ENCODE results near the gene MYOF. TPM values are rescaled to one million over a fixed set of nuclear protein-coding genes. Genes with fewer than 3 reads are reported as not detected.
"Not testable (repeated sequence)": the region's sequence is repeated elsewhere in the genome, so short reads cannot be mapped to it uniquely, and the experiment has no call there.

MYOF gene
- total RNA-seq, 1 experiment from 2014 or later: 3.0 TPM

DNA sequence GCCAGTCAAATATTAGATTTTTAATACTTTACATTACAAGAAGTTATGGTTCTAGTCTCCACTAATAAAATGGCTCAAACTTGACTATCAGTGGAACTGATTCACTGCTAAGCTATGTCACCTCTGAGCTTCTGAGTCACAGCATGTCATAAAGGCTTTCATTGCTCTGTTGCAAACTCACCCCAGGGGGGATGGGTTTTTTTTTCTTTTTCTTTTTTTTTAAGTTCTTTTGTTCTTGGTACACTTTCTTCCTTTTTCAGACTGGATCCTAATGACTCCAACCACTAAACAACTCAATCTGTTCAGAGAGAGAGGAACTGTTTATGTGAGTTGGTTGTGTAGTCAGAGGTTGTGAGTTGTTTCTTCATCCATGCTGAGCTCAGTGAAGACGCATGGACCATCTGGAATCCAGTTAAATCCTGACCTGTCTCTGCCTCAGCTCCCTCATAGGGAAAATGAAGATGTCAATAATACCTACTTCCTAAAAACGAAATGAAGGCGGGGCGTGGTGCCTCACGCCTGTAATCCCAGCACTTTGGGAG, 11.0 kb downstream of the MYOF start:
- no peak overlapping the region for H3K4me3 ChIP-seq (ENCODE audit: insufficient read depth, low read depth, low read length)
- no peaks in the 10 kb centered on the region for H3K27me3 ChIP-seq (ENCODE audit: control insufficient read depth, insufficient read depth, low read length)
- H3K36me3 ChIP-seq (replicated peaks; ENCODE audit: control insufficient read depth, insufficient read depth, low read length): no peaks in the 10 kb centered on the region
- no peak for DNase-seq

DNA sequence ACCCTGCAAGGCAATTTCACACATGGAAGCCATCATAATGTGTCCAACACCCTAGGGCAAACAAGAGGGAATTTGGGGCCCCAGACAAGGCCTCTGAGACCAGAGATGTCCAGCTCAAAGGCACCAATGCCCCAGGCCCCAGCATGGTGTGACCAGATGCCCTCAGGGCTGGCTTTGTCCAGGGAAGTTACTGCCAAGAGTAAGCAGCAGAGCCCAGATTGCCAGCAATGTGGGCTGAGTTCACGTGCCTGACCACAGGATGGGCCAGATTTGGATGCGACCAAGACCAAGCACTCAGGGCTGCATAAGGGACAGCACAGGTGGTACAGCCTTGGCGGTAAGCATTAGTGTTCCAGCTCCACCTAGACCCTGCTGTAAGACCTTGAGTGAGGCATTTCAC, 12.7 kb downstream of the MYOF start:
- H3K36me3 ChIP-seq (replicated peaks; ENCODE audit: control insufficient read depth, insufficient read depth, low read length): no peaks in the 10 kb centered on the region
- DNase-seq: no peak
- no peak overlapping the region for H3K4me3 ChIP-seq (ENCODE audit: insufficient read depth, low read depth, low read length)
- H3K27me3 ChIP-seq (ENCODE audit: control insufficient read depth, insufficient read depth, low read length): no peaks in the 10 kb centered on the region

DNA sequence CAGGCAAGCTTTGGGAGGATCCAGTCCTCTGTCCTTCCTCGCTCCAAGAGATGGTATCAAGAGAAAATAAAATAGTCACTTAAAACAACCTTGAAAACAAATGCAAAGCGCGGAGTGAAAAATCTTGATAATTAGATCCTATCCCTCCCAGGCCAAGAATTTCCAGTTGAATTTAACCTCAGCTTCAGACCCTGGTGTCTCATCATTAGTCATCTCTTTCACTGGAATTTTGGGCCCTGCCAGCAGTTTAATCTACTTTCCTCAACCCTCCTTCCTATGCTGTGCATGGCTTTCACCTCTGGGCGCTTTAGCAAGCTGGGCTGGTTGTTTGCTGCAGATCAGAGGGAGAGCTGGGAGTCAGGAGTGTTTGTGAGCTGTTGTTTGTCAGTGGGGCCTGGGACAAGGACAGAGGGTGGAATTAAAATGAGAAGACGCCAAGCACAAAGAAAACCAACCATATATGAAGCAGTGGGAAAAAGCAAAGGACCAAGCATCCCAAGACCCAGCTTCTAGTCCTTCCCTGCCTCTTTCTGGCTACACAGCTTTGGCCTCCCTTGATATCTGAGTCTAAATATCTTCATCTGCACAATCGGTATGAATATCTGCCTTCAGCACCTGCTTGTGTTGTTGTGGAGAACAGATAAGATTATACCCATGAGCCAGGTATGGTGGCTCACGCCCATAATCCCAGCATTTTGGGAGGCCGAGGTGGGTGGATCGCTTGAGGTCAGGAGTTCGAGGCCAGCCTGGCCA, 13.5 kb downstream of the MYOF start:
- DNase-seq: no peak
- Histone ChIP-seq H3K36me3 (replicated peaks; ENCODE audit: control insufficient read depth, insufficient read depth, low read length) (no peaks in the 10 kb centered on the region), H3K4me3 (ENCODE audit: insufficient read depth, low read depth, low read length) (no peak overlapping the region), H3K27me3 (ENCODE audit: control insufficient read depth, insufficient read depth, low read length) (no peaks in the 10 kb centered on the region)

DNA sequence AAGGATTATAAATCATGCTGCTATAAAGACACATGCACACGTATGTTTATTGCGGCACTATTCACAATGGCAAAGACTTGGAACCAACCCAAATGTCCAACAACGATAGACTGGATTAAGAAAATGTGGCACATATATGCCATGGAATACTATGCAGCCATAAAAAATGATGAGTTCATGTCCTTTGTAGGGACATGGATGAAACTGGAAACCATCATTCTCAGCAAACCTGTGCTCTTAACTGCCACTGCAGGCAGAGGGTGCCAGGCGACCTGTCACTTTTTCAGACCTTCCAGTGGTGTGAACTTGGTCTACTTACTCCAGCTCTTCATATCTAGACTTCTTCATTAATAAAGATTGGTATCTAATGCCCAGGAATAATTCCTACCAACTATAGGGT, 14.5 kb downstream of the MYOF start:
- not testable (repeated sequence) for H3K36me3 ChIP-seq (replicated peaks; ENCODE audit: control insufficient read depth, insufficient read depth, low read length); DNase-seq; H3K27me3 ChIP-seq (ENCODE audit: control insufficient read depth, insufficient read depth, low read length); H3K4me3 ChIP-seq (ENCODE audit: insufficient read depth, low read depth, low read length)

DNA sequence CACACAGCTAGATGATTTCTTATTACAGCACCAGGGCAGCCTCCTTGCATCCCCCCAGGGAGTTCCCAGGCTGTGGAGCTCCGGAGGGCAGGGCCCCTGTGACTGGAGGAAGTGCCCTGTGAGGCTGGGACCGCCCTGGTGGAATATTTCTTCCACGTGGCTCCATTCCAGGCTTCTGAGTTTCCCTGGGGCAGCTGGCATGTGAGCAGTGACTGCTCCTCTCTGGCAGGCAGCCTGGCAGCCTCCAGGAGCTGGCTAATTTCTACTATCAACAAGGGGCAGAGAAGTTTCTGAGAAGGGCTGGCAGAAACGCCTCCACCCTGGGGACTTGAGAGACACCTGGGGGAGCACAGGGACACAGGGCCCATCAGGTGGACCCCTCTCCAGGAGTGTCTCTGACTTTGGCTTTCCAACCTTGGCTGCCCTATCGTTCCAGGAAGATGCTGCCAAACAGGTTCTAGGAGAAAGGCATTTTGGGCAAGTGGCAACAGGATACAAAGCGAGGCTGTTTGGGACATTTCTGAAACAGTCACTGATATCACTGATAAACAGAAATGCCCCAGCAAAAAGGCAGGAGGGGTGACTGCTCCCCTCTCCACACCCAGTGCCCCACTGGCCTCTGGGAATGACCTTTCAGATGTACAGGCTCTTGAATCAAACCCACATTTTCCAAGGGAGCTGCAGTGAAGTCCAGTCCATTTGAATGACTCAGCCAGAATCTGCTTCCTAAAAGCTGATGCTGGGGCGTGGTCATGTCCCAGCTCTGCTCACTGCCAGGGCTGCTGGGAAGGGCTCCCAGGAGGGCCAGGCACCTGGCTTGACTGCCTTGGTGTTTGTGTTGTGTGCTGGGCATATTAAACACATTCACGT, 16.1 kb downstream of the MYOF start:
- H3K27me3 ChIP-seq (ENCODE audit: control insufficient read depth, insufficient read depth, low read length): no peaks in the 10 kb centered on the region
- no peak for DNase-seq

DNA sequence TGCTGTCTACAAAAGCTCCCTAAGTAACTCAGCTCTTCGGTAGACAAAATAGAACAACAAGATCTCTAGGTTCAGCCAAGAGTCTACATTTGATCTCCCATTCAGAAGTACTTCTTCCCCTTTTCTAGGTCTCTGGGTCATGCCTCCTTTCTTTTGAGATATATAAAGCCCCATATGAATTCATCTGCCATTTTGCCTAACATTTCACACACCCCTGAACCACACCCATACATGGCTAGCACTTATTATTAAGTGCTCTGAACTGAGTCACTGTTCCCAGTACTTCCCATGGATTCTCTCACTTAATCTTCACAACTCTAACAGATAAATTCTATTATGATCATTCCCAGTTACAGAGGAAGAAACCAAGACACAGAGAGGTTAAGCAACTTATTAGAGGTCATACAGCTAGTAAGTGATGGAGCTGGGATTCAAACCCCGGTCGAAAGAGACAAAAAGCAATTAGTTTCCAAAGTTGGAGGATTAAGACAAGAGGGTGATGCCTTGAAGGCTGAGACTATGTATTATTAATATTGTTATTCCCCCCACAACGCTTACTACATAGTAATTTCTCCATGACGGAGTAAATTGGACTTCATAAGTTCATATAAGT, 17.3 kb downstream of the MYOF start:
- Histone ChIP-seq H3K4me3 (ENCODE audit: insufficient read depth, low read depth, low read length) (no peak overlapping the region), H3K36me3 (replicated peaks; ENCODE audit: control insufficient read depth, insufficient read depth, low read length) (no peaks in the 10 kb centered on the region), H3K27me3 (ENCODE audit: control insufficient read depth, insufficient read depth, low read length) (no peaks in the 10 kb centered on the region)
- no peak for DNase-seq

More for the DNA sequence above, 16.1 kb downstream of the MYOF start:
- H3K4me3 ChIP-seq (ENCODE audit: insufficient read depth, low read depth, low read length): no peak overlapping the region
- no peaks in the 10 kb centered on the region for H3K36me3 ChIP-seq (replicated peaks; ENCODE audit: control insufficient read depth, insufficient read depth, low read length)

- no peak for DNase-seq
- Histone ChIP-seq H3K27me3 (ENCODE audit: control insufficient read depth, insufficient read depth, low read length) (no peaks in the 10 kb centered on the region), H3K4me3 (ENCODE audit: insufficient read depth, low read depth, low read length) (no peak overlapping the region), H3K36me3 (replicated peaks; ENCODE audit: control insufficient read depth, insufficient read depth, low read length) (no peaks in the 10 kb centered on the region)
Measured at GRCh38 chr10:93463723-93464476, 18.2 kb downstream of the MYOF start.

- H3K36me3 ChIP-seq (replicated peaks; ENCODE audit: control insufficient read depth, insufficient read depth, low read length): no peaks in the 10 kb centered on the region
- H3K4me3 ChIP-seq (ENCODE audit: insufficient read depth, low read depth, low read length): no peak overlapping the region
- H3K27me3 ChIP-seq (ENCODE audit: control insufficient read depth, insufficient read depth, low read length): no peaks in the 10 kb centered on the region
- DNase-seq: no peak
Measured at GRCh38 chr10:93462881-93463280, 19.3 kb downstream of the MYOF start.

GRCh38 chr10:93462371-93462770, 19.8 kb downstream of the MYOF start:
- DNase-seq: no peak
- Histone ChIP-seq H3K4me3 (ENCODE audit: insufficient read depth, low read depth, low read length) (no peak overlapping the region), H3K36me3 (replicated peaks; ENCODE audit: control insufficient read depth, insufficient read depth, low read length) (no peaks in the 10 kb centered on the region), H3K27me3 (ENCODE audit: control insufficient read depth, insufficient read depth, low read length) (no peaks in the 10 kb centered on the region)

GRCh38 chr10:93461807-93462178, 20.3 kb downstream of the MYOF start:
- Histone ChIP-seq H3K4me3 (ENCODE audit: insufficient read depth, low read depth, low read length) (no peak overlapping the region), H3K27me3 (ENCODE audit: control insufficient read depth, insufficient read depth, low read length) (no peaks in the 10 kb centered on the region), H3K36me3 (replicated peaks; ENCODE audit: control insufficient read depth, insufficient read depth, low read length) (no peaks in the 10 kb centered on the region)
- no peak for DNase-seq

DNA sequence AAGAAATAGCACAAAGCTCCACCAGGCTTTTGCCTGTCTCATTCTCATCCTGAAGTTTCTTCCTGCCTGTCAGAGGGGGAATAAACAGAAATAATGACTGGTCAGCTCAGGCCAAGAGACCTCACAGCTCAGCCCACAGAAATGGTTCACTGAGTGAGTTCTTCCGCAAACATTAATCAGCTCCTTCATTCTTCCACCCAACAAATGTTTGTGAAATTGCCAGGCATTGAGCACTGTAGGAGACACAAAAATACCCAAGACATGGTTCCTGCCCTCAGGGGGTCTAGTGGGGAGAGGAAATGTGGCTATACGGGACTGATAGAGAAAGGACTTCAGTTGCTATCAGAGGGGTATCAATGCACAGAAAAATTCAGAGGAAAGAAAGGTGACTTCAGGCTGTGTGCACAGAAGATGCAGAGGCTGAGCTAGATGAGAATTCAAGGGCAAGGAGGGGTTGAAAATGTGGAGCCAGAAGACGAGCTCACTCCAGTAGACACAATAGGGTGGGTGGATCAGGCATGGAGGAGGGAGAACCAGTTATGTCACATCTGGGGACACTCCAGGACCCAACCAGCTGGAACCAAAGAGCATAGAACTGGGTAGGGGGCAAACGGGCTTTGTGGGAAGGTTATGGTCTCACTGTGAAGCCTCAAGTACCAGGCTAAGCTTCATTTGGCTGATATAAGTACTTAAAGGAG, 20.9 kb downstream of the MYOF start:
- DNase-seq: no peak
- H3K27me3 ChIP-seq (ENCODE audit: control insufficient read depth, insufficient read depth, low read length): no peaks in the 10 kb centered on the region
- no peaks in the 10 kb centered on the region for H3K36me3 ChIP-seq (replicated peaks; ENCODE audit: control insufficient read depth, insufficient read depth, low read length)
- H3K4me3 ChIP-seq (ENCODE audit: insufficient read depth, low read depth, low read length): no peak overlapping the region

- H3K36me3 ChIP-seq (replicated peaks; ENCODE audit: control insufficient read depth, insufficient read depth, low read length): no peaks in the 10 kb centered on the region
- H3K27me3 ChIP-seq (ENCODE audit: control insufficient read depth, insufficient read depth, low read length): no peaks in the 10 kb centered on the region
- no peak overlapping the region for H3K4me3 ChIP-seq (ENCODE audit: insufficient read depth, low read depth, low read length)
- no peak for DNase-seq
Measured at GRCh38 chr10:93459466-93459865, 22.7 kb downstream of the MYOF start.

DNA sequence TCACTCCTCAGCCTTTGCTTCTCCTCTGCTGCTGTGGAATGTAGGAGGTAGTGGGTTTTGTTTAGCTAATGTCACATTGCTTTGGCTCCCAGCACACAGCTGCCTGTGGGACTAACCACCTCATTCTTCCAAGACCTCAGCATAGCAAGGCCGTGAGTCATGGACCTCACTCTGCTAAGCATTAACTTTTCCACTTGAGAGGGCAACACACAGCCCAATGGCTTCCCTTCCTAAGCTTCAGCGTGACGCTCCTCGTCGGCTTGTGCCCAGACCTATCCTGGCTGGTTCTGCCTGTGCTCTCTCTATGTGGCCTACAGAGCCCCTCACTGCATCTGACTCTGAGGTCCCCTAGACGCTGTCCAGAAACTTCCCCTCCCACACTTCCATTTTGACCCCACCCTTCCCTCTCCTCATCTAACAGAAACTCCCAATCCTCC, 23.3 kb downstream of the MYOF start:
- Histone ChIP-seq H3K27me3 (ENCODE audit: control insufficient read depth, insufficient read depth, low read length) (no peaks in the 10 kb centered on the region), H3K4me3 (ENCODE audit: insufficient read depth, low read depth, low read length) (no peak overlapping the region), H3K36me3 (replicated peaks; ENCODE audit: control insufficient read depth, insufficient read depth, low read length) (no peaks in the 10 kb centered on the region)
- DNase-seq: peak; percentile 28

GRCh38 chr10:93457511-93457910, 24.6 kb downstream of the MYOF start:
- DNase-seq: no peak
- Histone ChIP-seq H3K4me3 (ENCODE audit: insufficient read depth, low read depth, low read length) (no peak overlapping the region), H3K36me3 (replicated peaks; ENCODE audit: control insufficient read depth, insufficient read depth, low read length) (no peaks in the 10 kb centered on the region), H3K27me3 (ENCODE audit: control insufficient read depth, insufficient read depth, low read length) (no peaks in the 10 kb centered on the region)
